Measurements from ENCODE around the gene MDM4.

Gene MDM4

GRCh38 chr1:204581759-204582158 is 65.6 kb downstream of the MDM4 start:
- DNase-seq, result no peak

- DNase-seq, result no peak
These were observed 67.9 kb downstream of the MDM4 start for GRCh38 chr1:204583909-204584632.

GRCh38 chr1:204584699-204585372 is 68.6 kb downstream of the MDM4 start:
- DNase-seq, result no peak

GRCh38 chr1:204587621-204588020 is 71.4 kb downstream of the MDM4 start:
- DNase-seq, result no peak

GRCh38 chr1:204588826-204589225 is 72.6 kb downstream of the MDM4 start:
- DNase-seq, result no peak

GRCh38 chr1:204589409-204590038 is 73.3 kb downstream of the MDM4 start:
- no peak for DNase-seq

- DNase-seq, result no peak
These were observed 75.4 kb downstream of the MDM4 start for GRCh38 chr1:204591473-204592090.

GRCh38 chr1:204592246-204592948 is 76.2 kb downstream of the MDM4 start:
- DNase-seq, result no peak

GRCh38 chr1:204598319-204598969 is 82.2 kb downstream of the MDM4 start:
- DNase-seq, result no peak

- no peak for DNase-seq
These were observed 82.9 kb downstream of the MDM4 start for GRCh38 chr1:204599098-204599497.

GRCh38 chr1:204599596-204599995 is 83.4 kb downstream of the MDM4 start:
- DNase-seq, result no peak

GRCh38 chr1:204600203-204600602 is 84.0 kb downstream of the MDM4 start:
- DNase-seq, result no peak

- DNase-seq, result no peak
These were observed 84.8 kb downstream of the MDM4 start for GRCh38 chr1:204600968-204601367.

GRCh38 chr1:204602111-204602579 is 85.9 kb downstream of the MDM4 start:
- no peak for DNase-seq

GRCh38 chr1:204602871-204603542 is 86.8 kb downstream of the MDM4 start:
- DNase-seq, result no peak

- no peak for DNase-seq
These were observed 89.6 kb downstream of the MDM4 start for GRCh38 chr1:204605791-204606190.
